IMR-90 (cell line): ENCODE data around the gene TMPRSS6. TPM values are rescaled to one million over a fixed set of nuclear protein-coding genes. Genes with fewer than 3 reads are reported as not detected.

Experiments used
- ATAC-seq: fragments of 200-7000 bp; cut with Tn5 transposase; 2 replicates; pipeline ENCODE4 v1.9.1; 2020; ENCODE audit warnings: low read depth, mild to moderate bottlenecking, moderate library complexity
- BruUV-seq: library from RNA; stranded (reverse); fragments of 400-500 nt; replicated peaks from 2 replicates; lab custom pipeline; 2021; lab: Mats Ljungman, UMichigan
- CTCF ChIA-PET: fragments of 300-600 bp; formaldehyde crosslinking; extraction: SDS; loops from one replicate; lab custom pipeline; 2021; ENCODE audit warnings: antibody characterized with exemption; lab: Yijun Ruan, JAX
- POLR2A ChIA-PET: fragments of 300-600 bp; sonication (Branson Sonifier 250); formaldehyde crosslinking; loops from one replicate; lab custom pipeline; 2022; ENCODE audit warnings: antibody characterized with exemption; ENCODE audit not compliant: unreplicated experiment; lab: Charles Lee
- DNase-seq: peaks from one replicate; pipeline ENCODE4 v3.0.0; 2013
- H2AFZ ChIP-seq: replicated peaks from 2 replicates; pipeline ENCODE3; 2013; ENCODE audit warnings: low read length, mild to moderate bottlenecking; ENCODE audit not compliant: poor library complexity
- H2AK5ac ChIP-seq: 2 replicates; pipeline ENCODE4 v1.6.1; 2013; ENCODE audit warnings: low read depth, low read length, inconsistent platforms
- H2AK9ac ChIP-seq: replicated peaks from 2 replicates; pipeline ENCODE3; 2013; ENCODE audit warnings: mild to moderate bottlenecking, low read depth, low read length, moderate library complexity; ENCODE audit not compliant: poor library complexity
- H2BK120ac ChIP-seq: 2 replicates; pipeline ENCODE4 v1.6.1; 2013; ENCODE audit warnings: low read depth, low read length, inconsistent platforms
- H2BK15ac ChIP-seq: 3 replicates; pipeline ENCODE4 v1.6.1; 2013; ENCODE audit warnings: low read depth, low read length, inconsistent platforms
- H2BK20ac ChIP-seq: 2 replicates; pipeline ENCODE4 v1.6.1; 2013; ENCODE audit warnings: low read depth, mild to moderate bottlenecking, inconsistent platforms, low read length, moderate library complexity
- H2BK5ac ChIP-seq: 2 replicates; pipeline ENCODE4 v1.6.1; 2013; ENCODE audit warnings: mild to moderate bottlenecking, low read depth, low read length, inconsistent platforms; ENCODE audit not compliant: poor library complexity, severe bottlenecking
- H3K14ac ChIP-seq: replicated peaks from 2 replicates; pipeline ENCODE4 v1.6.1; 2013; ENCODE audit warnings: low read depth, low read length, inconsistent platforms
- H3K18ac ChIP-seq: 2 replicates; pipeline ENCODE4 v1.6.1; 2013; ENCODE audit warnings: low read depth, low read length, control low read depth
- H3K23ac ChIP-seq: 2 replicates; pipeline ENCODE4 v1.6.1; 2013; ENCODE audit warnings: low read depth, low read length, inconsistent platforms
- H3K27ac ChIP-seq: 2 replicates; pipeline ENCODE4 v1.5.1; 2013; ENCODE audit warnings: mild to moderate bottlenecking, control low read depth, low read length; ENCODE audit not compliant: insufficient read depth
- H3K27me3 ChIP-seq: 2 replicates; pipeline ENCODE4 v1.6.1; 2013; ENCODE audit warnings: low read length; ENCODE audit not compliant: control insufficient read depth, insufficient read depth
- H3K36me3 ChIP-seq: 2 replicates; pipeline ENCODE4 v1.6.1; 2013; ENCODE audit warnings: low read length, mixed read lengths; ENCODE audit not compliant: control insufficient read depth, insufficient read depth
- H3K4ac ChIP-seq: 2 replicates; pipeline ENCODE4 v1.6.1; 2013; ENCODE audit warnings: low read depth, low read length, inconsistent platforms
- H3K4me1 ChIP-seq: 2 replicates; pipeline ENCODE4 v1.6.1; 2013; ENCODE audit warnings: low read length, mixed read lengths; ENCODE audit not compliant: control insufficient read depth, insufficient read depth
- H3K4me2 ChIP-seq: 2 replicates; pipeline ENCODE4 v1.6.1; 2013; ENCODE audit warnings: low read depth, mild to moderate bottlenecking, control low read depth, low read length, moderate library complexity
- H3K4me3 ChIP-seq: 2 replicates; pipeline ENCODE4 v1.5.1; 2013; ENCODE audit warnings: low read depth, mild to moderate bottlenecking, control low read depth, low read length, moderate library complexity; ENCODE audit not compliant: insufficient read depth
- H3K56ac ChIP-seq: 2 replicates; pipeline ENCODE4 v1.6.1; 2013; ENCODE audit warnings: low read length, inconsistent platforms; ENCODE audit not compliant: insufficient read depth; ENCODE audit errors: extremely low read depth
- H3K79me1 ChIP-seq, 2 experiments: 2 replicates each; pipeline ENCODE4 v1.6.1; 2013; ENCODE audit warnings: low read length in 2 of 2, inconsistent platforms in 1 of 2, low read depth in 1 of 2
- H3K9ac ChIP-seq: 2 replicates; pipeline ENCODE4 v1.6.1; 2013; ENCODE audit warnings: low read depth, low read length, control low read depth
- H3K9me1 ChIP-seq: 2 replicates; pipeline ENCODE4 v1.6.1; 2013; ENCODE audit warnings: low read length, inconsistent platforms; ENCODE audit not compliant: insufficient read depth
- H3K9me3 ChIP-seq: 2 replicates; pipeline ENCODE4 v1.6.1; 2013; ENCODE audit warnings: low read length; ENCODE audit not compliant: control insufficient read depth, insufficient read depth
- H4K20me1 ChIP-seq: 2 replicates; pipeline ENCODE4 v1.6.1; 2013; ENCODE audit warnings: low read length, inconsistent platforms; ENCODE audit not compliant: insufficient read depth
- H4K5ac ChIP-seq: 2 replicates; pipeline ENCODE4 v1.6.1; 2013; ENCODE audit warnings: mild to moderate bottlenecking, low read depth, low read length, control low read depth
- H4K8ac ChIP-seq, 2 experiments: 2 replicates each; pipeline ENCODE4 v1.6.1; 2013; ENCODE audit warnings: low read depth in 2 of 2, low read length in 2 of 2, control low read depth in 1 of 2, inconsistent platforms in 1 of 2
- H4K91ac ChIP-seq: 2 replicates; pipeline ENCODE4 v1.6.1; 2013; ENCODE audit warnings: low read depth, low read length, inconsistent platforms; ENCODE audit not compliant: insufficient read depth
- FOS ChIP-seq: fragments of 150-350 bp; IDR thresholded peaks from 2 replicates; pipeline ENCODE4 v1.6.1; 2016; ENCODE audit warnings: low read depth, low read length
- USF2 ChIP-seq: fragments of 150-350 bp; IDR thresholded peaks from 2 replicates; pipeline ENCODE4 v1.6.1; 2017; ENCODE audit warnings: mild to moderate bottlenecking, antibody characterized with exemption, low read length, low read depth
- WGBS, 2 experiments: methylation state at CpG; one replicate each; pipeline versions ENCODE4 v1.1.5 to v1.1.7; 2013; ENCODE audit warnings: missing lambda C conversion rate in 2 of 2; ENCODE audit not compliant: insufficient read length in 1 of 2; ENCODE audit errors: extremely low coverage in 2 of 2; 5-methylcytosine and 5-hydroxymethylcytosine counted together
- dilution Hi-C: fragments of 300-500 bp; cut with HindIII; formaldehyde crosslinking; loops from one replicate; pipeline ENCODE4 v1.14.3; 2018; ENCODE audit warnings: low sequenced_read_pairs; ENCODE audit not compliant: unreplicated experiment
- in situ Hi-C: fragments of 300-500 bp; cut with MboI; formaldehyde crosslinking; loops from 3 replicates; pipeline ENCODE4 v1.14.3; 2019; ENCODE audit warnings: low sequenced_read_pairs, inconsistent platforms, mixed read lengths
- intact Hi-C: fragments of 100-400 bp; cut with micrococcal nuclease; formaldehyde crosslinking; loops from 2 replicates; pipeline ENCODE4 v1.10.0; 2022
- polyA plus RNA-seq, 3 experiments: library from polyadenylated mRNA; depleted of rRNA; stranded (reverse); fragments of >200 nt; gene quantifications; 2 replicates each; pipeline ENCODE4 v1.2.3, GENCODE V29; 2012; ENCODE audit warnings: low replicate concordance in 1 of 3
- total RNA-seq: library from RNA; depleted of rRNA; stranded (reverse); fragments of >200 nt; gene quantifications from 2 replicates; pipeline ENCODE4 v1.2.3, GENCODE V29; 2012

Gene TMPRSS6
- total and polyA plus RNA-seq, 2 of the 4 experiments (the other 2 are of a cell fraction), result not detected

- in situ Hi-C loops (no loop called here), intact Hi-C loops (no loop called here), dilution Hi-C loops (no loop called here)
- Histone ChIP-seq H4K20me1 (no peaks in the 10 kb centered on the region), H2BK15ac (no peak overlapping the region), H3K56ac (no peak overlapping the region), H3K4me2 (no peak overlapping the region), H3K9me3 (no peaks in the 10 kb centered on the region; the same call in 1 of the 2 replicates), H3K18ac (no peak overlapping the region), H3K4ac (no peak overlapping the region), H4K91ac (no peak overlapping the region), H3K23ac (no peak overlapping the region), H2BK5ac (no peak overlapping the region), H2AK5ac (no peak overlapping the region), H3K79me1 (no peaks in the 10 kb centered on the region), H2AK9ac (no peak overlapping the region), H3K14ac (no peak overlapping the region), H3K9me1 (no peaks in the 10 kb centered on the region), H4K5ac (no peak overlapping the region), H3K27me3 (peaks cover 46% of the 10 kb centered on the region), H2BK20ac (no peak overlapping the region), H3K36me3 (no peaks in the 10 kb centered on the region), H4K8ac (no peak overlapping the region), H3K27ac (no peak overlapping the region), H3K4me3 (no peak overlapping the region), H3K4me1 (peaks cover 2% of the 10 kb centered on the region; the same call in 1 of the 2 replicates), H3K9ac (no peak overlapping the region), H2AFZ (no peak overlapping the region), H2BK120ac (no peak overlapping the region)
- no peak for DNase-seq
- TF ChIP-seq FOS, result no peak
- TF ChIP-seq USF2, result no peak
- ChIA-PET POLR2A (no interaction called here), CTCF (no interaction called here)
- no peak for ATAC-seq
- BruUV-seq, result no TSS peak
- WGBS, 2 experiments, result 60% methylated on average over 14 of the region's 17 CpGs; no CpG with 5 or more reads in 1 of the 2 experiments
These were observed 38.6 kb upstream of the TMPRSS6 start for GRCh38 chr22:37148031-37148651.
